Mucosa of stomach (tissue), 1 donor: ENCODE results near the gene TRIM32.

Source experiments
- H3K27me3 ChIP-seq: one replicate; pipeline ENCODE4 v1.7.0; 2013; ENCODE audit warnings: mild to moderate bottlenecking, low read length; ENCODE audit not compliant: control insufficient read depth, insufficient read depth
- H3K36me3 ChIP-seq: one replicate; pipeline ENCODE4 v1.7.0; 2013; ENCODE audit warnings: low read length; ENCODE audit not compliant: control insufficient read depth, insufficient read depth
- H3K4me1 ChIP-seq: one replicate; pipeline ENCODE4 v1.7.0; 2013; ENCODE audit warnings: mild to moderate bottlenecking, low read length; ENCODE audit not compliant: control insufficient read depth, insufficient read depth
- H3K4me3 ChIP-seq: one replicate; pipeline ENCODE4 v1.7.0; 2013; ENCODE audit warnings: low read length
- H3K9ac ChIP-seq: one replicate; pipeline ENCODE4 v1.7.0; 2013; ENCODE audit warnings: mild to moderate bottlenecking, low read length, moderate library complexity
- H3K9me3 ChIP-seq: one replicate; pipeline ENCODE4 v1.7.0; 2013; ENCODE audit warnings: mild to moderate bottlenecking, low read length, moderate library complexity; ENCODE audit not compliant: control insufficient read depth
- donor health status: Pancreatic carcinoma.

TRIM32 gene

DNA sequence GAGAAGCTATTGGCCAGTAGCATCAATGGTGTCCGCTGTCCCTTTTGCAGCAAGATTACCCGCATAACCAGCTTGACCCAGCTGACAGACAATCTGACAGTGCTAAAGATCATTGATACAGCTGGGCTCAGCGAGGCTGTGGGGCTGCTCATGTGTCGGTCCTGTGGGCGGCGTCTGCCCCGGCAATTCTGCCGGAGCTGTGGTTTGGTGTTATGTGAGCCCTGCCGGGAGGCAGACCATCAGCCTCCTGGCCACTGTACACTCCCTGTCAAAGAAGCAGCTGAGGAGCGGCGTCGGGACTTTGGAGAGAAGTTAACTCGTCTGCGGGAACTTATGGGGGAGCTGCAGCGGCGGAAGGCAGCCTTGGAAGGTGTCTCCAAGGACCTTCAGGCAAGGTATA, 10.8 kb downstream of the TRIM32 start:
- no peak overlapping the region for H3K4me3 ChIP-seq
- no peaks in the 10 kb centered on the region for H3K4me1 ChIP-seq
- no peaks in the 10 kb centered on the region for H3K9me3 ChIP-seq
- H3K9ac ChIP-seq, result no peak overlapping the region
- H3K27me3 ChIP-seq, result no peaks in the 10 kb centered on the region
- H3K36me3 ChIP-seq, result peaks cover 11% of the 10 kb centered on the region

GRCh38 chr9:116700279-116700678, 13.2 kb downstream of the TRIM32 start:
- Histone ChIP-seq H3K27me3 (no peaks in the 10 kb centered on the region), H3K9ac (no peak overlapping the region), H3K4me3 (no peak overlapping the region), H3K9me3 (no peaks in the 10 kb centered on the region), H3K4me1 (no peaks in the 10 kb centered on the region), H3K36me3 (peaks cover 11% of the 10 kb centered on the region)

DNA sequence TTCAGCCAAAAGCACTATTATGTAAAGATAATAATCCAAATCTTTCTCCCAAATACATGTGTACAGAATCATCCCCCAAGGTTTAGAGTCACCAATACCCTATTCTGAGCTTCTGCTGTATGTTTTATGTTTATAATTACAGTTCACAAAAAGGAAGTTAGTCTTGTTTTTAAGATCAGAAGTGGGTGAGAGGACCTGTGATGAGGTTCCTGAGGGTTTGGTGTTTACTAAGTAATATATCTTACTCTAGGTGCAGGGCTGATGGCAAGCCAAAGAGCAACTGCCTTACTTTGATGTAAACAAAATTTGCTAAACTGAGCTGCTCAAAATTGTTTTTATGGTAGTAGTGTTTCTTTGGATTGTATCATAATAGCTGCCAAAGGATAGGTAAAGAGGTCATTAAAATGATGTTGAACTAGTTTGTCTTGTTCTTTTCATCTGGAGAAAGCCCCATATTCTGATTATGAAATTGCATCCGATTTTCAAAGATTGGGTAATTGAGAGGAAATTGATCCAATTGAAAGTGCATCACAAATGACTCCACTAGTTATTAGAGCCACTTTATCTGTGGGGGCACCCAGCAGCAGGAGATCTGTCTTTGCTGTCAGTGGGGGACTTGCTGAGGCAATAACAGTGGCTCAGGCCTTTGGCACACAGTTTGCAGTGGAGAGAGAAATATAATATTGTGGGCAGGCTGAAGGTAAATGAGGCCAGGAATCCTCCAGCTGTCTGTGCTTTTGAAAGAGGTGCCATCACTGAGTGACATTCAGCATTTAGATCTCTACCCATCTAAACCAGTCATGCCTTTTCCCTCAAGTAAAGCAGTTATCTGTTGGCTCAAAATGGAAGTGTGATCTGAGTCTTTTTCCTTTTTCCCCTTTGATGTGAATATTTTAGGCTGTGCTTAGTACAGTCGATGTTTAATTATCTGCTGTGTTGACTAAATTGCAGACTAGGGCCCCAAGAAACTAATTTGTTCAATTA, 14.1 kb downstream of the TRIM32 start:
- Histone ChIP-seq H3K27me3 (no peaks in the 10 kb centered on the region), H3K9ac (no peak overlapping the region), H3K4me3 (no peak overlapping the region), H3K4me1 (no peaks in the 10 kb centered on the region), H3K36me3 (peaks cover 11% of the 10 kb centered on the region), H3K9me3 (no peaks in the 10 kb centered on the region)

DNA sequence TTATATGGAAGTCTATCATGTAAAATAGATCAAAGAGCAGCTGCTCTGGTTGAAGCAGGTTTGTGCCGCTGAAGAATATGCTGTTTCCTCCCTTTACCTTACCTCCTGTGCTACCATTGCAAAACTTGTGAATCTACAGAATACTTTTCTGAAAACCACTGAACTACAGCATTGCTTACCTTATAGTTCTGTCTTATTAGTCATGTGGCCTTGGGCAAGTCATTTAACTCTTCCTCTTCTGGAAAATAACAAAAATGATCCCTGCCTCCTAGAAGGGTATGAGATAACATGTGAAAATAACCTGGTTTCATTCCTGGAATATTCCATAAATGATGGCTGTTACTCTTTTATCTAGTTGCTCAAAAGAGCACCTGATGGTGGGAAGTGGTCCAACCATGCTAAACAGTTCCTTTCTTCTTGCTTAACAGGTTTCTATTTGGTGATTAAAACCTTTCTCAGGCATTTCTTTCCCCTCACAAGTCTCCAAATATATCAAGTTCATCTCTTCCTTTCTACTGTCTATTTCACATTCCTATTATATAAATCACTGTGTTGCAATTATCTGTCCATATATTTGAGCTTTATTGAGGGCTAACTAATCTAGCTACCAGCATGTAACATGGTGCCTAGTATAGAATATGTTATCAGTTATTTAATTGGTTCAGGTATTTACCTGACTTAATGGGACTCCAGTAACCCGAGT, 15.0 kb downstream of the TRIM32 start:
- H3K4me3 ChIP-seq, result no peak overlapping the region
- H3K27me3 ChIP-seq, result no peaks in the 10 kb centered on the region
- peaks cover 11% of the 10 kb centered on the region for H3K36me3 ChIP-seq
- H3K9ac ChIP-seq, result no peak overlapping the region
- no peaks in the 10 kb centered on the region for H3K4me1 ChIP-seq
- H3K9me3 ChIP-seq, result no peaks in the 10 kb centered on the region

GRCh38 chr9:116703634-116704033, 16.5 kb downstream of the TRIM32 start:
- no peaks in the 10 kb centered on the region for H3K27me3 ChIP-seq
- H3K36me3 ChIP-seq, result peaks cover 10% of the 10 kb centered on the region
- H3K4me3 ChIP-seq, result no peak overlapping the region
- no peaks in the 10 kb centered on the region for H3K4me1 ChIP-seq
- no peak overlapping the region for H3K9ac ChIP-seq
- H3K9me3 ChIP-seq, result no peaks in the 10 kb centered on the region

DNA sequence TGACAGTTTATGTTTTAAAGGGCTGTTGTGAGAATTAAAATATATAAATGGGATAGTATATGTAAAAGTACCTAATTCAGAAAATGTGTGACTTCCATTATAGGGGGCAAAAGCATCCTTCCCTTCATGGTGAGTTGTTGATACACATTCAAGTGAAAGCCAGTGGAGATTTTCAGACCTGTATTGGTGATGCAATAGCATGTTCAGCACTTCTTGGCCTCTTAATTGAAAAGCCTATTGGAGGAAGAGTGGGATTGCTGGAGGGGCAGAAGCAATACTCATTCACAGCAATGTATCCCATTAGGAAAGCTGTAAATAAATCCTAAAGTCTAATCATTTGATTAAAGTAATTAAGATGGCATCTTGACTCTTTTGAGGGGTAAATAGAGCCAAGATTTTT, 17.4 kb downstream of the TRIM32 start:
- Histone ChIP-seq H3K27me3 (no peaks in the 10 kb centered on the region), H3K4me1 (no peaks in the 10 kb centered on the region), H3K4me3 (no peak overlapping the region), H3K9me3 (no peaks in the 10 kb centered on the region), H3K36me3 (peaks cover 1% of the 10 kb centered on the region), H3K9ac (no peak overlapping the region)

GRCh38 chr9:116705531-116705930, 18.4 kb downstream of the TRIM32 start:
- Histone ChIP-seq H3K9ac (no peak overlapping the region), H3K4me3 (no peak overlapping the region), H3K27me3 (no peaks in the 10 kb centered on the region), H3K9me3 (no peaks in the 10 kb centered on the region), H3K36me3 (no peaks in the 10 kb centered on the region), H3K4me1 (no peaks in the 10 kb centered on the region)

DNA sequence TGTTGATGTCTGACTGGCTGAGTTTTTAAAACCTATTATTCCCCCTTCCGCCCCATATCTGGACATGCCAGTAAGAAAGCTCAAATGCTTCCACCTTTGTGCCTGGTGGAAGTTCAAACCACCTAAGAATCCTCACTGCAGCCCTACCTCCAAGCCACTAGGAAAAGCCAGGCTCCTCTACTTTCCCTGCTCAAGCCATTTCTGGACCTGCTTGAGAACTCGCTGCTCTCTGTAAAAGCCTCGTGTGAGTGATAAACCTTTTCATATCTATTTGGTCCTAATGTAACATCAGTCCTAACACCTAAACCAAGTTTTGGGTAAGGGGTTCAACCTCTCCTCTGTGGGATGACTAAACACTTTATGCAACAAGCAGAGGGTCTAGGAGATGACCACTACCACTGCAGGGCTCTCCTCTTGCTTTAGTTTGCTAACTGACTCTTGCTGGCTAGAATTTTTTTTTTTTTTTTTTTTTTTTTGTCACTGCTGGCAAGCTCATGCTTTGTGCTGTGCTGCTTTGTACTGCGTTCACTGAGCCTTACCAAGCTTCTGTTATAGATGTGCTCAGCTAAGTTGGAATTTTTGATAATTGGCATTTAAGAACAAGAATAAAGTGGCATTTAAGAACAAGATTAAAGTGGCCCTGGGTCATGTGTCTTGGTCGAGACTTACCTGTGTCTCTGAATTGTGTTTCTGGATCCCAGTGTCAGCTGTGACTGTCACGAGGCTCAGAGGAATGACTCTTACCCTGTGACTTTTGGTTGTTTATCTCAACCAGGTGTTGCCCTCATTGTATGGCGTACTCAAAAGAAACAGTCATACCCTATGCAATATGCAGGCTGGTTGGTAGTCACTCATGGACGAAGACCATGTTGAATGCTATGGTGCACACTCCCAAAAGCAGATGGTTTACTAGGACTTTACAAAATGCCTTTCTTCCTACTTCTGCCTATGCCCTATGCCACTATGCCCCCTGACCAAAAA, 19.5 kb downstream of the TRIM32 start:
- Histone ChIP-seq H3K4me3 (no peak overlapping the region), H3K9ac (no peak overlapping the region), H3K36me3 (no peaks in the 10 kb centered on the region), H3K4me1 (no peaks in the 10 kb centered on the region), H3K9me3 (no peaks in the 10 kb centered on the region), H3K27me3 (no peaks in the 10 kb centered on the region)

DNA sequence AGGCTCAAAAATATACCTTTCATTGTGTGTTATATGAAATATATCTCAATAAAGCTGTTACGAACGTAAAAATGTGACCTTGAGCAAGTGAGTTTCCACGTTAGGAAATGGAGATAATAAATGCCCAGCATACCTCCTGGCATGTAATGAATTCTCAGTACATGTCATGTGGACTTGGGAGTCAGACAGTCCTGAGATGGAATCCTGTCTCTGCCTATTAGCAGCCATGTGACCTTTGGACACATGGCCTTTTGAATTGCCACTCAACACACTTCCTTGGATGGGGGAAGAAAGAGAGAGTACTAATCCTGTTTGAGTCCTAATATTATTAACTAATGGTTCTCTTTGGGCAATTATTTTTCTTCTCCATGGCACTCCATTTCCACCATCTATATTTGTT, 25.7 kb downstream of the TRIM32 start:
- no peaks in the 10 kb centered on the region for H3K36me3 ChIP-seq
- no peaks in the 10 kb centered on the region for H3K27me3 ChIP-seq
- H3K9me3 ChIP-seq, result no peaks in the 10 kb centered on the region
- H3K4me1 ChIP-seq, result no peaks in the 10 kb centered on the region
- H3K4me3 ChIP-seq, result no peak overlapping the region
- no peak overlapping the region for H3K9ac ChIP-seq

DNA sequence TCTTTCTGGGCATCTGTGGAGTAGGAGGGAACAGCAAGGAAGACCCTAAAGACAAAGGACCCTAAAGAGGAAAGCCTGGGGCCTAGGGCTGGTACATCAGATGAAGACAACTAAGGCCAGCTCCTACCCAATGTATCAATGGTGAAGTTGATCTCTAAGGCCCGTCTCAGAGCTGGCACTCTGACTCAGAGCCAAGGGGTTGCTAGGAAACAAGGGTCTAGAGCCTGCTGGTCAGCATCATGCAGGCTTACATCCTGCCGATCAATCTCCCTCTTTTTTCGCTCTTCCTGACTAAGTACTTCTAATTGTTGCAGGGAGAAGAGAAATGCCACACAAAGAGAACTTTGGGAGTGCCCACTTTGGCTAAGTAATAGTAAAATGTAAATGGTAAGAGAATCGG, 26.2 kb downstream of the TRIM32 start:
- H3K27me3 ChIP-seq, result no peaks in the 10 kb centered on the region
- H3K4me3 ChIP-seq, result no peak overlapping the region
- H3K4me1 ChIP-seq, result no peaks in the 10 kb centered on the region
- H3K9ac ChIP-seq, result no peak overlapping the region
- H3K36me3 ChIP-seq, result no peaks in the 10 kb centered on the region
- no peaks in the 10 kb centered on the region for H3K9me3 ChIP-seq

DNA sequence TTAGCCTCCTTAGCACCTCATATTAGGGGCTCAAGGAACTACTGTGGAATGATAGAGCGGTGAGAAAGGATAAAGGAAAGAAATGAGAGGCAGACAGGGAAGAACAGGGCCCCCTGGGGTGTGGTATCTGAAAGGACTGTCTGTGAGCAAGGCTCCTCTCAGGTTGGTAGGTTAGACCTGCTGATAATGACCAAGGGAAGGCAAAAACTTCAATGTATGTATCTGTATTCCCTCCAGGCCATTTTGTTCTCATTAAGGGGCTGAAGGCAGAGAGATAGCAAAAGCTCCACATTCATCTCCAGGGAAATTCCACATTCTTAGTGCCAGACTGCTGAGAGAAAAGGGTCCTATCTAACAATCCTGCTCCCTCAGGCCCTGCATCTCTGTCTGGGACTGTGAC, 28.6 kb downstream of the TRIM32 start:
- Histone ChIP-seq H3K9ac (no peak overlapping the region), H3K4me1 (no peaks in the 10 kb centered on the region), H3K36me3 (no peaks in the 10 kb centered on the region), H3K9me3 (no peaks in the 10 kb centered on the region), H3K27me3 (no peaks in the 10 kb centered on the region), H3K4me3 (no peak overlapping the region)
